NT2/D1 (cell line): ENCODE results near the gene ELFN1.
"Not testable (repeated sequence)": the region's sequence is repeated elsewhere in the genome, so short reads cannot be mapped to it uniquely, and the experiment has no call there.

Source experiments
- DNase-seq: peaks from one replicate; pipeline ENCODE4 v3.0.0-alpha.2; 2011; ENCODE audit warnings: low read depth, low spot score
- H3K27me3 ChIP-seq: 2 replicates; pipeline ENCODE4 v1.6.0; 2011; ENCODE audit warnings: mild to moderate bottlenecking; ENCODE audit not compliant: insufficient read length, insufficient read depth
- H3K36me3 ChIP-seq: 2 replicates; pipeline ENCODE4 v1.6.1; 2011; ENCODE audit warnings: mild to moderate bottlenecking, low read length, mixed read lengths; ENCODE audit not compliant: insufficient read depth, insufficient read length
- H3K4me1 ChIP-seq: 2 replicates; pipeline ENCODE4 v1.5.1; 2011; ENCODE audit not compliant: insufficient read depth, insufficient read length
- H3K4me3 ChIP-seq: 2 replicates; pipeline ENCODE4 v1.5.1; 2011; ENCODE audit warnings: low read depth; ENCODE audit not compliant: insufficient read length
- H3K9ac ChIP-seq: 2 replicates; pipeline ENCODE4 v1.6.0; 2011; ENCODE audit warnings: low read depth; ENCODE audit not compliant: insufficient read length
- H3K9me3 ChIP-seq: 2 replicates; pipeline ENCODE4 v1.5.1; 2011; ENCODE audit warnings: mild to moderate bottlenecking, low read length; ENCODE audit not compliant: insufficient read depth
- SUZ12 ChIP-seq: IDR thresholded peaks from 2 replicates; pipeline ENCODE4 v1.6.1; 2011; ENCODE audit not compliant: insufficient read length, insufficient read depth; ENCODE audit errors: extremely low read depth
- YY1 ChIP-seq: IDR thresholded peaks from 2 replicates; pipeline ENCODE4 v1.6.1; 2011; ENCODE audit not compliant: insufficient read length, insufficient read depth
- ZNF274 ChIP-seq: IDR thresholded peaks from 2 replicates; pipeline ENCODE4 v1.6.1; 2011; ENCODE audit warnings: mild to moderate bottlenecking, low read depth, low read length

The ELFN1 gene

GRCh38 chr7:1717095-1717483, 47.0 kb downstream of the ELFN1 start:
- H3K4me1 ChIP-seq: peaks cover 50% of the 10 kb centered on the region
- H3K36me3 ChIP-seq: peaks cover 5% of the 10 kb centered on the region
- no peak overlapping the region for H3K4me3 ChIP-seq
- H3K9me3 ChIP-seq: no peaks in the 10 kb centered on the region
- no peak for DNase-seq
- no peak for TF ChIP-seq SUZ12
- TF ChIP-seq ZNF274: no peak
- no peak for TF ChIP-seq YY1
- H3K9ac ChIP-seq: peak overlapping the region; percentile 23
- no peaks in the 10 kb centered on the region for H3K27me3 ChIP-seq

- H3K9me3 ChIP-seq: 0 out of 2 replicates have a peak, but pooled peaks cover under 1% of the 10 kb centered on the region
- peaks cover 46% of the 10 kb centered on the region for H3K4me1 ChIP-seq
- H3K36me3 ChIP-seq: peaks cover 6% of the 10 kb centered on the region
Measured at GRCh38 chr7:1717903-1718676, 48.0 kb downstream of the ELFN1 start.

GRCh38 chr7:1718850-1719249, 48.8 kb downstream of the ELFN1 start:
- H3K36me3 ChIP-seq: peaks cover 13% of the 10 kb centered on the region
- not testable (repeated sequence) for H3K9ac ChIP-seq, H3K4me3 ChIP-seq, H3K27me3 ChIP-seq, DNase-seq, H3K9me3 ChIP-seq
- peaks cover 40% of the 10 kb centered on the region for H3K4me1 ChIP-seq

More at GRCh38 chr7:1717903-1718676, 48.0 kb downstream of the ELFN1 start:
- no peaks in the 10 kb centered on the region for H3K27me3 ChIP-seq
- no peak overlapping the region for H3K9ac ChIP-seq
- DNase-seq: no peak
- TF ChIP-seq ZNF274 (no peak), SUZ12 (no peak), YY1 (no peak)
- H3K4me3 ChIP-seq: no peak overlapping the region

GRCh38 chr7:1719256-1719655, 49.2 kb downstream of the ELFN1 start:
- not testable (repeated sequence) for H3K4me3 ChIP-seq, H3K9ac ChIP-seq, H3K9me3 ChIP-seq, DNase-seq, H3K27me3 ChIP-seq
- Histone ChIP-seq H3K36me3 (peaks cover 16% of the 10 kb centered on the region), H3K4me1 (peaks cover 37% of the 10 kb centered on the region)

GRCh38 chr7:1719913-1720312, 49.8 kb downstream of the ELFN1 start:
- no peak for DNase-seq
- Histone ChIP-seq H3K36me3 (peaks cover 14% of the 10 kb centered on the region), H3K9me3 (0 out of 2 replicates have a peak, but pooled peaks cover 4% of the 10 kb centered on the region), H3K9ac (no peak overlapping the region), H3K4me3 (no peak overlapping the region), H3K27me3 (no peaks in the 10 kb centered on the region), H3K4me1 (peaks cover 37% of the 10 kb centered on the region)
- TF ChIP-seq YY1 (no peak), ZNF274 (no peak), SUZ12 (no peak)

- no peak for DNase-seq
- Histone ChIP-seq H3K9me3 (0 out of 2 replicates have a peak, but pooled peaks cover 4% of the 10 kb centered on the region), H3K4me1 (peaks cover 37% of the 10 kb centered on the region), H3K9ac (no peak overlapping the region), H3K27me3 (no peaks in the 10 kb centered on the region), H3K4me3 (no peak overlapping the region), H3K36me3 (peaks cover 14% of the 10 kb centered on the region)
- TF ChIP-seq SUZ12 (no peak), ZNF274 (no peak), YY1 (no peak)
Measured at GRCh38 chr7:1720326-1720725, 50.2 kb downstream of the ELFN1 start.

- Histone ChIP-seq H3K9ac (no peak overlapping the region), H3K9me3 (0 out of 2 replicates have a peak, but pooled peaks cover 4% of the 10 kb centered on the region), H3K4me3 (no peak overlapping the region), H3K36me3 (peaks cover 14% of the 10 kb centered on the region), H3K27me3 (no peaks in the 10 kb centered on the region), H3K4me1 (peaks cover 32% of the 10 kb centered on the region)
- TF ChIP-seq SUZ12 (no peak), ZNF274 (no peak), YY1 (no peak)
- no peak for DNase-seq
Measured at GRCh38 chr7:1721047-1721690, 51.1 kb downstream of the ELFN1 start.
